HG02973 (cell line): ENCODE data around the gene DCAF4L1.

Source experiments
- ATAC-seq: cut with Tn5 transposase; IDR thresholded peaks from one replicate; pipeline ENCODE4 v1.9.1; 2021; ENCODE audit warnings: moderate library complexity; ENCODE audit not compliant: unreplicated experiment

Gene DCAF4L1

DNA sequence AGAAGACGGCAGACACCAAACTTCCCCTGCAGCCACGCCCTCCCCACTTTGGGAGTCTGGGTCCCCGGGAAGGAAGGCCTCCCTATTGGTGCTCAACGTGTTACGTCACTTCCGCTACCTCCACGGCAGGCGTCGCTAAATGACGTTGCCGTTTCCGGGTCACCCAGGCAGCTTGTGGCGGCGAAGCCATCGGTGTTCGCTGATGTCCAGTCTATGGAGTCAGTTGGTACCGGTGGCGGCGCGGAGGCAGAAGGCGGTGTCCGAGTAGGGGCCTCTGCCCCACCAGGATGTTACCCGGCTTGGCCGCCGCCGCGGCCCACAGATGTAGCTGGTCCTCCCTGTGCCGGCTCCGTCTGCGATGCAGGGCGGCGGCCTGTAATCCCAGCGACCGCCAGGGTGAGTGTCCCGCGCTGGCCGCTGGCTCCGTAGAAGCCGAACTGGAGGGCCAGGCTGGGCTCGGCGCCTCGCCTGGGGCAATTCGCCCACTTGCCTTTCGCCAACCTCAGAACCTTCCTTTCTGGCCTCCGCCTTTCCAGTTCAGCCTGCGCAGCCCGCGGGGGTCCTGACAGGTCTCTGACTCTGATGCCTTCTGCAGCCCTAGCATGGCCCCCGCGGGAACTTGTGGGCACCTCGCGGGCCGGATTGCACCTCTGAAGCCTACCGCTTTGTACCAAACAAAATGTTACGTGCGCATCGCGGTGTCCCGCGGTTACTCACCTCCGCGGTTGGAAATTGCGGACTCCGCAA lies 9.0 kb downstream of the DCAF4L1 start, which contains the start of gene SLC30A9:
SLC30A9 (plus strand) TSS at position 166 of the 747 bp plus-strand sequence; CDS start at position 288, 122 bp downstream.
- ATAC-seq: peak; percentile 99

DNA sequence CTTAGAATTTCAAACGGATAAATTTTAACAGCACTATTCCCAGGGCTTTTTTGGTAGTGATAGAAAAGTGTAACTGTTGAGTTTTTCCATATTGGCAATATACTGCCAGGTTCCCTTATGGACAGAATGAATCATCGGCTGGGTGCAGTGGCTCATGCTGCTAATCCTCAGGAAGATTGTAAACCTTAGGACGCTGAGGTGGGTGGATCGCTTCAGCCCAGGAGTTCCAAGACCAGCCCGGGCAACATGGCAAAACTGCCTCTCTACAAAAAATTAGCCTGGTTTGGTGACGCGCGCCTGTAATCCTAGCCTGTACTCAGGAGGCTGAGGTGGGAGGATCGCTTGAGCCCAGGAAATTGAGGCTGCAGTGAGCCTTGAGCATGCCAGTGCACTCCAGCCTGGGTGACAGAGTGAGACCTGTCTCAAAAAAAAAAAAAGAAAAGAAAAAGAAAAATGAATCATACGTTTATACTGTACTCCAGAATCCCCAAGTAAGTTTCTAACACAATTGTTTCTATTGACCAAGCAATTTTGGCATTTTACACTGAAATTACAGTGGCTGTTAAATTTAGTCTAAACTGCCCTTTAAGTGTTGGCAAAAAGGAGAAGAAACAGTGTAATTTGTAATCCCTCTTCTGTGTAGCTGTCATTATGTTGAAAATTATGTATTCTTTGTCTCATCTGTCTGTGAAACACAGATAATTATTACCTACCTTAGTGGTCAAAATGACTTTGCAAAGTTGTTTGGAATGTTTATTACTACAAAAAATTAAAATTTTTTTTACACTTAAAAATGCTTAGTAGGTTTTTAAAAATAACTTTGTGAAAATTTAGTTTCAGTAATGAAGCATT lies 10.6 kb downstream of the DCAF4L1 start:
- ATAC-seq: no peak

DNA sequence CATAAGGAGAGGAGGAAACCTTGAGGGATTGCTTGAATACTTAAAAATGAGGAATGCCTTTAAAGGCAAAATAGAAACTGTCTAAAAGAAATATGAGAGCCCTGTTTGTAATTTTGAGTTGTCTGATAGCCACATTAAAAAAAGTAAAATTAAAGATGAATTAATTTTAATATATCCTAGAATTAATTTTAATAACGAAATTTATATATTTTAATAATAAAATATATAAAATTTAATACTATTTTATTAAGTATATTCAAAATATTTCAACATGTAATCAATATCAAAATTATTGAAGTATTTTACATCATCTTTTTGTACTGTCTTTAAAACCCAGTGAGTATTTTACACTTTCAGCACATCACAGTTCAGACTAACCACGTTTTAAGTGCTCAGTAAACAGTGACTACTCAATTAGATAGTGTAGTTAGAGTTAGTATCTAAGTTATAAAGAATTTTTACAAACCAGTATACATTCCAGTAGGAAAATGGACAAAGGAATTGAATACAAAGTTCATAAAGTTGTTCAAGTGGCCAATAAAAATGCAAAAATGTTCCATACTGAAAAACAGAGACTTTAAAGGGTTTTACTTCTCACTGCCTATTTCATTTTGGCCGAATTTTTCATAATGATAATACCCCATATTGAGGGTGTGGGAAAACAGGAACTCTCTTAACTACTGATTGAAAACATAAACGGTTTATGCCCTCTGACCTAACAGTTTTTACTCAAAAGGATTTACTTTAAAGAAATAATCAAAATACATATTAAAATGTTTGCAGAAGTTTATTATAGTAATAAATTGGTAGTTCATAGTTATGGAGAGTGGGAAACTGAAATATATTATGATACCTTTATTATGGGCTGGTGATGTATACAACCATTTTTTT lies 11.7 kb downstream of the DCAF4L1 start:
- no peak for ATAC-seq

DNA sequence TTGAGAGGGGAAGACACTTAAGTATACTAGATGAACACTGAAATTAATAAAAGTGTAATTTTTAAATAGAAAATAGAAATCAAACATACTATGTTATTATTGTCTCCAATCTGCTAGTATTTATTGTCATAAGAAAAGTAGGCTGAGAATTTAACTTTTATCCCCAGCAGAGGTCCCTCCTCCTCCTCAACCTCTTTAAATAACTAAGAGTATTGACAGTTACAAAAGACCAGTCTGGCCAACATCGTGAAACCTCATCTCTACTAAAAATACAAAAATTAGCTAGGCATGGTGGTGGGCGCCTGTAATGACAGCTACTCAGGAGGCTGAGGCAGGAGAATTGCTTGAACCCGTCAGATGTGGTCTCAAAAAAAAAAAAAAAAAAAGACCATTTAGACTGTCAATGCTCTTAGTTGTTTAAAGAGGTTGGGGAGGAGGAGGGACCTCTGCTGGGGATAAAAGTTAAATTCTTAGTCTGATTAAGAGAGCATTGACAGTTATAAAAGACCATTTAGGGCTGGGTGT lies 13.0 kb downstream of the DCAF4L1 start:
- no peak for ATAC-seq

DNA sequence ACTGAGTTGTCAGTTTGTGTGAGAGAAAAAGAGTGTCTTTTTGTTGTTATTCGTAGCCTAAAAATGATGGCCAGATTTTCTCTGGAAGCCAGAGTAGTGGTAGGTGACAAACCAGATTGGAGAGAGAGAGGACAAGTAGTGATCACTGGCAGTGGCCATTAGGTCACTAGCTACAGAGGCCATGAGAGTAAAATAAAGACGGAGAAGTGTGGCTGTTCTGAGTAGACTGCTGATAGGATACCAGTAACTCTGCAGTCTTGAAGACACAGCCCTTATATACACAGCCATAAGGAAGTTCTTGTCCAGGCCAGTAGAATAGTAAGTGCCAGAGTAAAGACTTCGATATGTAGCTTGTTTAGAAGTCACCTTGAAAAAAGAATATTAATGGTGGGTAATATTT lies 16.5 kb downstream of the DCAF4L1 start:
- ATAC-seq: no peak

DNA sequence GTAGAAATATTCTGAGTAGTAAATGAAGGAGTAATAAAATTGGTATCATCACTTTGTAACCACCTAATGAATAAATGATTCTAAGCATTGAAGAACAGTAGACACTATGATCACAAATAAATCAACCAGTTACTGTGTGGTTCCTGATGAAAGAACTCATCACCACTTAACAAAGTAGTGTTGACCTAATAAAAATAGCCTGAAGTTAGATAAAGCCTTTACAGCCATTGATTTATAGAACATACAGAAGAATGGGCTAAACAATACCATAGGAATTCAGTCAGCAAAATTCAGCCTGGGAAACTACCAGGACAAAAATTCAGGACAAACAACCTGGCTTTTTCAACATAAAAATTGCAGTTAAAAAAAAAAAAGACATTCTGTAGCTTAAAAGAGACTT lies 17.8 kb downstream of the DCAF4L1 start:
- ATAC-seq: no peak

DNA sequence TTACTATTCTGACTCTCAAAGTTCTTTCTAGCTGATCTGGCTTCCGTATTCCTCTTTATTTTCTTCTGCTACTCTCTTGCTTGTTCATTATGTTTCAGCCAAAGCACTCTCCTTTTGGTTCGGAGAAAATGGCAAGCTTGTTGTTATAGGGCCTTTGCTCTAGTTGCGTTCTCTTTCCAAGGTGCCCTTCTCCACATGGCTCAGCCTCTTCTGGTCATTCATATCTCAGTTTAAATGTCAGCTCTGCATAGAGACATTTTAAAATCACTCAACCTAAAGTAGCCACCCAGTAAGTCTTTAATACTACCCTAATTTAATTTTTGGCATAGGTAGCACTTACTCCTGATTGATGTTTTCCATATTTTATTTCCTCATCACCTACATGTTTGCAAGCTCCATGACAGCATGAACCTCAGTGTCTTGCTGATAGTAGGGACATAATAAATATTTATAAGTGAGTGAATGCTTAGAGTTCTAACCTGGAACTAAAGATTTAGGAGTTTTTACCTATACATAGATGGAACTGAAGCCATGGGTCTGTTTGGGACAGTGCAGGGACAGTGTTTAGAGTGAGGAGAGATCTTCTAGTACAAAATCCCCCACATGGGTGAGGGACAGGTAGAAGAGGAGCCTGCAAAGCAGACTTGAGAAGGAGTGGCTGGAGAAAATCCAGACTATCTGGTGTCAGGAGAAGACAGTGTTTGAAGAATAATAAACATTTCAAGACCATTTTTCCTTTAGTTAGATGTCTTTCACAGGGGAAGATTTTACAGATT lies 26.6 kb downstream of the DCAF4L1 start:
- ATAC-seq: no peak

DNA sequence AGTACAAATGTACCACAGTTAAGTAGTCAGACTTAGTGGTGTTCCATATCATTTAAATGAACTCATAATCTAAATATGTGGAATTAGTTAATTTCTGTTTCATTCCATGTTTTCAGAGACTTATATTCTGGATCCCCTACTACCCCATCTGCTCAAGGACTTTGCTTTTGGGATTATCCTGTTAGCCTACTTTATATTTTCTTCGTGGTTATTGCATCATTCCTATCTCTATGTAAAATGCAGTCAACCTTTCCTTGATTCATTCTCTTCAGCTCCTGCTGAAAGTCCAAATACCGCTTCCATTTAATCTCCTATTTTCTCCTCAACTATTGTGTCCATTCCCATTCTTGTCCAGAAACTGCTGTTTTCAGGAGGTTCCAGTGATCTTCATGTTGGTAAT lies 33.9 kb downstream of the DCAF4L1 start:
- ATAC-seq: no peak

DNA sequence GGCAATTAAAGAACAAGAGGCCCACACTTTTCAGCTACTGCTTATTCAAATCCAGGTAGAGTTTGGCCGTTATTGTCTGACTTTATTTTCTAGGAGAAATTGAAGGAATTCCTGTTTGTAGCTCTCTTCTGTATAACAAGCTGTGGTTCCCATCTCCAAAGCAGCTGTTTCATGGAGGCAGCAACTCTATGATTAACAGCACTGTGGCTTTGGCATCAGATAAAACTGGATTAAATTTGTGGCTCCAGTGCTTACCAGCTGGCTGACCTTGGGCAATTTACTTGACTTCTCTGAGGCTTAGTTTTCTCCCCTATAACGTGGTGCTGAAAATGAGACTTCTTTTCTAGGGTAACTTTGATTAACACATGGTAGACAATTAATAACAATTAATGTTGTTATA lies 36.9 kb downstream of the DCAF4L1 start:
- ATAC-seq: no peak
